SK-N-MC (cell line): Measurements from ENCODE around the gene APOBEC3B.
"Not testable (repeated sequence)": the region's sequence is repeated elsewhere in the genome, so short reads cannot be mapped to it uniquely, and the experiment has no call there.

Source experiments
- DNase-seq: peaks from one replicate; pipeline ENCODE4 v3.0.0-alpha.2; 2011; ENCODE audit warnings: low read depth, low spot score
- H3K27ac ChIP-seq: fragments of 200-600 bp; sonication (generic); 2 replicates; pipeline ENCODE4 v1.5.1; 2016; ENCODE audit warnings: mixed run types
- H3K36me3 ChIP-seq: fragments of 200-600 bp; sonication (generic); 2 replicates; pipeline ENCODE4 v1.6.1; 2017; ENCODE audit warnings: antibody characterized with exemption, low read length, mixed read lengths; ENCODE audit not compliant: insufficient read depth
- H3K4me3 ChIP-seq: fragments of 200-600 bp; sonication (generic); 2 replicates; pipeline ENCODE4 v1.5.1; 2016
- H3K9ac ChIP-seq: fragments of 200-600 bp; sonication (generic); 2 replicates; pipeline ENCODE4 v1.8.0; 2017; ENCODE audit warnings: mixed run types, mixed read lengths; ENCODE audit not compliant: insufficient read length
- H3K9me3 ChIP-seq: fragments of 200-600 bp; sonication (generic); 2 replicates; pipeline ENCODE4 v1.6.1; 2017; ENCODE audit warnings: low read depth, mild to moderate bottlenecking, antibody characterized with exemption, low read length, moderate library complexity, mixed read lengths
- EZH2 ChIP-seq: fragments of 200-600 bp; sonication (generic); IDR thresholded peaks from one replicate; pipeline ENCODE4 v1.6.1; 2017; ENCODE audit warnings: antibody characterized with exemption
- FOXP2 ChIP-seq: optimal IDR thresholded peaks from 2 replicates; pipeline ENCODE3; 2011; ENCODE audit warnings: mild to moderate bottlenecking, moderate library complexity; ENCODE audit not compliant: insufficient read depth; ENCODE audit errors: extremely low read length, control extremely low read depth
- POLR2AphosphoS5 ChIP-seq: IDR thresholded peaks from 2 replicates; pipeline ENCODE4 v1.6.1; 2012; ENCODE audit warnings: mild to moderate bottlenecking, low read depth, low read length, borderline replicate concordance

APOBEC3B gene

DNA sequence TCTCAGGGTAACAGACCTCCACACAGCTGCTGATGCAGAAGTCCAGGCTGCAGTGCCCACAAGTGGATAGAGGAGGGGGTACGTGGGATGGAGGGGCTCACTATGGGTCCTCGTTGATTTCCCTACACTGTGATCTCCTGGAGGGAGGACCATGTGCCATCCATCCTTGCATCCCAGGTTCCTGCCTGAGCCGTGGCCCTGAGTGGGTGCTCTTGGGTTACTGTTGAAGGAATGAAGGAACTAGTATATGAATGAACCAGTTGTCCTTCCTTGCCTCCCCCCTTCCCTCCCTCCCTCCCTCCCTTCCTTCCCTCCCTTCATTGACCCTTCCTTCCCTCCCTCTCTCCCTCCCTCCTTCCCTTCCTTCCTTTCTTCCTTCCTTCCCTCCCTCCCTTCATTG, 15.4 kb downstream of the APOBEC3B start:
- no peak overlapping the region for H3K27ac ChIP-seq
- H3K4me3 ChIP-seq: no peak overlapping the region
- no peaks in the 10 kb centered on the region for H3K9me3 ChIP-seq
- DNase-seq: no peak
- H3K9ac ChIP-seq: no peak overlapping the region
- no peaks in the 10 kb centered on the region for H3K36me3 ChIP-seq
- TF ChIP-seq FOXP2 (no peak), POLR2AphosphoS5 (no peak), EZH2 (no peak)

DNA sequence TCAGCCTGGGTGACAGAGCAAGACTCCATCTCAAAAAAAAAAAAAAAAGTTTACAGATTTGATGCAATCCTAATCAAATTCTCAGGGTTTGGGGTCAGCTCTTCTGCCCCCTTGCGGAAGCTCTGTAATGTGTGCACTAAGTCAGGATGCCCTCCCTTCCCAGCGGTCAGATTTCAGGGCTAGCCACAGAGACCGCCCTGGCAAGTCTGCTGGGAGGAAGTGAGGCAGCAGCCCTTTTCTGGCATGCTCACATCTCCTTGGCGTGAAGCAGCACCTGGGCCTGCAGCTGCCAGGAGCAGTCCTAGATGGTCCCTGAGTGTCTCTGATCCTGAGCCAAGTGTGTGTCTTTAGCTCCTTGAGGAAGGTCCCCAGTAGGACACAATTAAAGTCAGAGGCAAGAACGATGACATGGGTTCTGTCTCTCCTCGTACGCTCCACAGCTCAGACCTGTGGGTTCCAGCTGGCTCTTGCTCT, 21.1 kb downstream of the APOBEC3B start:
- no peak overlapping the region for H3K9ac ChIP-seq

DNA sequence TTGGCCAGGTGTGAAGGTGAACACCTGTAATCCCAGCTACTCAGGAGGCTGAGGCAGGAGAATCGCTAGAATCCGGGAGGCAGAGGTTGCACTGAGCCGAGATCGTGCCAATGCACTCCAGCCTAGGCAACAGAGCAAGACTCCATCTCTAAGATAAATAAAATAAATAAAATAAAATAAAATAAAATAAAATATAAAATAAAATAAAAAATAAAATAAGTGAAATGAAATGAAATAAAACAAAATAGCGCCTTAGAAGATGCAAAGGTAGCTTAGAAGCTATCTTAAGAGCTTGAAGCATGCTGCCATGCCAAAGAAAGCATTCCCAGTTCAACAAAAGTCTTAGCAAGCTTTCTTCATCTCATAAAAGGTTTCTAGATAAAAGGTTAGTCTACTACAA, 25.0 kb downstream of the APOBEC3B start:
- H3K4me3 ChIP-seq: no peak overlapping the region
- no peak overlapping the region for H3K27ac ChIP-seq
- H3K9ac ChIP-seq: no peak overlapping the region
- TF ChIP-seq EZH2 (no peak), POLR2AphosphoS5 (no peak)
- H3K9me3 ChIP-seq: no peaks in the 10 kb centered on the region
- H3K36me3 ChIP-seq: no peaks in the 10 kb centered on the region
- DNase-seq: no peak

More for the DNA sequence above, 21.1 kb downstream of the APOBEC3B start:
- H3K9me3 ChIP-seq: no peaks in the 10 kb centered on the region
- no peak overlapping the region for H3K27ac ChIP-seq
- TF ChIP-seq FOXP2: no peak
- no peak for TF ChIP-seq EZH2
- TF ChIP-seq POLR2AphosphoS5: no peak
- no peaks in the 10 kb centered on the region for H3K36me3 ChIP-seq
- H3K4me3 ChIP-seq: no peak overlapping the region
- DNase-seq: peak; percentile 16

DNA sequence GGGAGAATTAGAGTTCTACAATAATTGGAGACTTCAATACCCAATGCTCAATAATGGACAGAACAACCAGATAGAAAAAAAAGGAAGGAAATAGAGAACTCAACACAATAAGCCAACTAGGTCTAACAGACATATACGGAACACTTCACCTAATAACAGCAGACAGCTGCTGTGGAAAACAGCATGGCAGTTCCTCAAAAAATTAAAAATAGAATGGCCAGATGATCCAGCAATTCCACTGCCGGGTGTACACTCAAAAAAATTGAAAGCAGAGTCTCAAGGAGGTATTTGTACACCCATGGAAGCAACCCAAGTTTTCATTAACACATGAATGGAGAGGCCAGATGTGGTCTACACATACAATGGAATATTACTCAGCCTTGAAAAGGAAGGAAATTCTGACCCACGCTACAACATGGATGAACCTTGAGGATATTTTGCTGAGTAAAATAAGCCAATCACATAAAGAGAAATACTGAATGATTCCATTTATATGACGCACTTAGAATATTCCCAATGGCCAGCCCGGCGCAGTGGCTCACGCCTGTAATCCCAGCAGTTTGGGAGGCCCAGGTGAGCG, 26.2 kb downstream of the APOBEC3B start:
- DNase-seq, H3K9ac ChIP-seq, H3K27ac ChIP-seq, H3K4me3 ChIP-seq, H3K36me3 ChIP-seq, H3K9me3 ChIP-seq: not testable (repeated sequence)

DNA sequence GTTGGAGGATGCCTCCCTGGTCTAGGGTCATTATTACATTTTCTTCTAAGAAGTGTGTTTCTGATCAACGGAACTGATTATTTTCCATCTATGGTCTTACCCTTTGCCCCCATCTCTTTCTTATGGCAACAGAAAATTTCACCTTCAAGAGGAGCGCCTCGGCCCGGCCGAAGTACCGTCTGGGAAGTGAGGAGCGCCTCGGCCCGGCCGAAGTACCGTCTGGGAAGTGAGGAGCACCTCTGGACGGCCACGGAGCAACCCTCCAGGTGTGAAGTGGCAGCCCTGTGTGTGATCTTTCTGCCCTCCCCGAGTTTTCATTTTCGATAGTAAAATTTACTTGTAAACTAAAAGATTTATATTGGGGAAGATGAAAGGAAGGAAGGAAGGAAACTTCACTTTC, 28.8 kb downstream of the APOBEC3B start:
- Histone ChIP-seq H3K9ac (no peak overlapping the region), H3K27ac (no peak overlapping the region), H3K36me3 (no peaks in the 10 kb centered on the region), H3K4me3 (no peak overlapping the region), H3K9me3 (no peaks in the 10 kb centered on the region)
- TF ChIP-seq POLR2AphosphoS5 (no peak), EZH2 (no peak), FOXP2 (no peak)
- DNase-seq: no peak

DNA sequence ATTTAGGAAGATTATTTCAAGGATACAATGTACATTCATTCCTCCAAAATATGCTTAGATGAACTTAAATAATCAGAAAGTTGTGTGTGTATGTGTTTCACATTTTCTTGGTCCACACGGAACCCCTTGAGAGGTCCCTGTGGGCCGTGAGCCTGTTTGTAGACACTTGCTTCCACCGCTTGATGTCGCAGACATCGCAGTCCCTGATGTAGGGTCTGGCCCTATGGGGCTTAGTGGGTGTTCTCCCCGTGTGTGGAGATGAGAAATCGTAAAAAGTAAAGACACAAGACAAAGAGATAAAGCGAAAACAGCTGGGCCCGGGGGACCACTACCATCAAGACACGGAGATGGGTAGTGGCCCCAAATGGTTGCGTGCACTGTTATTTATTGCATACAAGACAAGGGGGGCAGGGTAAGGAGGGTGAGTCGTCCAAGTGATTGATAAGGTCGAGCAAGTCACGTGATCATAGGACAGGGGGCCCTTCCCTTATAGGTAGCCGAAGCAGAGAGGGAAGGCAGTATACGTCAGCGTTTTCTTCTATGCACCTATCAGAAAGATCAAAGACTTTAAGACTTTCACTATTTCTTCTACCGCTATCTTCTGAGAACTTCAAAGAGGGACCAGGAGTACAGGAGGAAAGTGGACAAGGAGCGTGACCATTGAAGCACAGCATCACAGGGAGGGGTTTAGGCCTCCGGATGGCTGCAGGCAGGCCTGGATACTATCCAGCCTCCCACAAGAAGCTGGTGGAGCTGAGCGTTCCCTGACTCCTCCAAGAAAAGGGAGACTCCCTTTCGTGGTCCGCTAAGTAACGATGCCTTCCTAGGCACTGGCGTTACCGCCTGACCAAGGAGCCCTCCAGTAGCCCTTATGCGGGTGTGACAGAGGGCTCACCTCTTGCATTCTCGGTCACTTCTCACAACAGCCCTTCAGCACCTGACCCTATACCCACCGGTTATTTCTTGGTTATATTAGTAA, 30.7 kb downstream of the APOBEC3B start:
- DNase-seq: no peak
- Histone ChIP-seq H3K4me3 (no peak overlapping the region), H3K9ac (no peak overlapping the region), H3K9me3 (no peaks in the 10 kb centered on the region), H3K27ac (no peak overlapping the region), H3K36me3 (no peaks in the 10 kb centered on the region)
- TF ChIP-seq EZH2 (no peak), FOXP2 (no peak), POLR2AphosphoS5 (no peak)

DNA sequence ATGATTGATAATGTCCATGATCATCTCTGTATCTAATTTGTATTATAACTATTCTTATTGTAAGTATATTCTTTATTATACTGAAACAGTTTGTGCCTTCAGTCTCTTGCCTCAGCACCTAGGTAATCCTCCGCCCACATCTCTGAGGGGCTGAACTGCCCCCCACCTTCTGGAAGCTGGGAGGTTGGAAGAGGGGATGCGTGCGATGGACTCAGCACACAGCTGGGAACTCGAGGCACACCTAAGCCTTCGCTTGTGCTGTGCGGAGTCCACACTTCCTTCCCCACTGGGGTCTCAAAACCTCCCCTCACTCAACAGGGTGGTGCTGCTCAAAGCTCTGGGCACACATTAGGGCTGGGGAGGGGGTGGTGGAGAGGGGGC, 31.4 kb downstream of the APOBEC3B start:
- not testable (repeated sequence) for H3K9me3 ChIP-seq, H3K4me3 ChIP-seq, H3K9ac ChIP-seq

DNA sequence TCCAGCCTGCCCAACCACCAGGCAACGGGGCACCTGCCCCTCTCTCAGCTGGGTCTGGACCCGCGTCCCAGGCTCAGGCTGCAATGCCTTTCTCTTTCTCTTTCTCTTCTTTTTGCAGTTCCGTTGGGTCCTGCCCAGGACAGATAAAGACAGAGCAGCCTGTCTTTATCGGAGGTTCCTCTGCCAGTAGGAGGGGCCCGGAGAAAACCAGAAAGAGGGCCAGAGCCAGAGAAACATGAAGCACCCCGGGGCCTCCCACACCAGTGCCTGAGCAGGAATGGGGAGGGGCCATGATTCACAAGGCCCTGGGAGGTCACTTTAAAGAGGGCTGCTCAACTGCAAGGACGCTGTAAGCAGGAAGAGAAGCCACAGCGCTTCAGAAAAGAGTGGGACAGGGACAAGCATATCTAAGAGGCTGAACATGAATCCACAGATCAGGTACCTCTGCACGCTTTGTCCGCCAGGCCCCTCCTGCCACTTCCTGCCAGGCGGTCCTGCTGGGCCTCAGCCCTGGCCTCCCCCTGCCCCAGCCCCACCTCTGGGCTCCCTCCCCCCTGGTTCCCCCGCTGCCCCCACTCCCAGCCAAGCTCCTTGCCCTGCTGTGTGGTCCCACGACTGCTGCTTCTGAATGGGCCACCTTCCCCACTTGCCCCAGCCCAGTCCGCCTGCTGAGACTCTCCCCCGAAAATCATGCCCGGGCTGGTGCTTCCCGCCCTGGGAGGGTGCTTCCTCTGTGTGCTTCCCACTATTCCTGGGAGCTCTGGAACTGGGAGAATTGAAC, 32.0 kb downstream of the APOBEC3B start, which contains the start of gene APOBEC3C:
TSS of gene APOBEC3C (plus strand) at position 316 of the 781 bp plus-strand sequence. CDS start at position 422, 106 bp downstream.
- H3K27ac ChIP-seq: 0 out of 2 replicates have a peak within 1 kb of the TSS, but pooled peaks have one; percentile 21
- DNase-seq: no peak

More for the DNA sequence above, 31.4 kb downstream of the APOBEC3B start:
- H3K27ac ChIP-seq, H3K36me3 ChIP-seq, DNase-seq: not testable (repeated sequence)

DNA sequence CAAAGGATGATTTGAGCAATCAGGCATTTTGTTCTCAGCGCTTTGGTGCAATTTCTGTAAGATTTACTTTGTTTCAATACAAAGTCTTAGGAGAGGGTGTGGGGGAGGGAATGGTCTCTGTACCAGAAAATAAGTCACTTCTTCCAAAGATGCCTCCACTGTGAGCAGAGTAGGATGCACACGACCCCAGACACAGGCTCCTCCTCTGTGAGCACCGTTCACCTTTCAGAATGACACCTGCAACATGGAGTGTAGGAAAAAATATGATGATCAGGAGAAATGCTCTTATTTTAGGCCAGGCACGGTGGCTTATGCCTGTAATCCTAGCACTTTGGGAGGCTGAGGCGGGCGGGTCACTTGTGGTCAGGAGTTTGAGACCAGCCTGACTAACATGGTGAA, 32.6 kb downstream of the APOBEC3B start:
- not testable (repeated sequence) for H3K27ac ChIP-seq, H3K36me3 ChIP-seq, H3K9me3 ChIP-seq, DNase-seq
- Histone ChIP-seq H3K4me3 (peak overlapping the region; percentile 46), H3K9ac (peak overlapping the region; percentile 63)

More for the DNA sequence above, 32.0 kb downstream of the APOBEC3B start, which contains the start of gene APOBEC3C:
- no peaks in the 10 kb centered on the region for H3K36me3 ChIP-seq
- peak within 1 kb of the TSS; percentile 46 for H3K4me3 ChIP-seq
- TF ChIP-seq FOXP2 (no peak), POLR2AphosphoS5 (no peak), EZH2 (no peak)
- H3K9ac ChIP-seq: peak within 1 kb of the TSS; percentile 63
- no peaks in the 10 kb centered on the region for H3K9me3 ChIP-seq
